ENCODE data around the gene ZNF407.

DNA sequence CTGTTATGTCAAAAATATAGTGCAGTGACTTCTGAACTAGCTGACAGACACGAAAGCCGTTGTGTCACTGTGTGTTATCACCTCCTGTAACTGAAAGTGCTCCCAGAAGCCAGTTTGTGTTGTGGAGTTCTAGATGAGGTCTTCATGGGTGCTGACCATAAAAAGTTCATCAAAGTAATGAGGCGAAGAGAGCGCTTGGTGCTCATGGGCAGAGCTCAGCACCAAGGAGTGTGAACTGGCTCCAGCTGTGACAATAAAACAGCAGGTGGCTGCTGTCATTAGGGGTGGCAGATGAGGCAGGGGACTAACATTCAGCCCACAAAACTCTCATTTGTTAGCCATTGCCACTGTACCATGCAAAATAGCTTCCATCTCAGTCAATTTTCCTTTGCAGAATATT is 151.1 kb downstream of the ZNF407 start:
- TF ChIP-seq, protein P1, sequence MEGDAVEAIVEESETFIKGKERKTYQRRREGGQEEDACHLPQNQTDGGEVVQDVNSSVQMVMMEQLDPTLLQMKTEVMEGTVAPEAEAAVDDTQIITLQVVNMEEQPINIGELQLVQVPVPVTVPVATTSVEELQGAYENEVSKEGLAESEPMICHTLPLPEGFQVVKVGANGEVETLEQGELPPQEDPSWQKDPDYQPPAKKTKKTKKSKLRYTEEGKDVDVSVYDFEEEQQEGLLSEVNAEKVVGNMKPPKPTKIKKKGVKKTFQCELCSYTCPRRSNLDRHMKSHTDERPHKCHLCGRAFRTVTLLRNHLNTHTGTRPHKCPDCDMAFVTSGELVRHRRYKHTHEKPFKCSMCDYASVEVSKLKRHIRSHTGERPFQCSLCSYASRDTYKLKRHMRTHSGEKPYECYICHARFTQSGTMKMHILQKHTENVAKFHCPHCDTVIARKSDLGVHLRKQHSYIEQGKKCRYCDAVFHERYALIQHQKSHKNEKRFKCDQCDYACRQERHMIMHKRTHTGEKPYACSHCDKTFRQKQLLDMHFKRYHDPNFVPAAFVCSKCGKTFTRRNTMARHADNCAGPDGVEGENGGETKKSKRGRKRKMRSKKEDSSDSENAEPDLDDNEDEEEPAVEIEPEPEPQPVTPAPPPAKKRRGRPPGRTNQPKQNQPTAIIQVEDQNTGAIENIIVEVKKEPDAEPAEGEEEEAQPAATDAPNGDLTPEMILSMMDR (IDR thresholded peaks at IDR 0.05): no peak
- TF ChIP-seq POLR2A (IDR thresholded peaks at IDR 0.05) (no peak), EP300 (IDR thresholded peaks at IDR 0.05) (no peak)
